ENCODE results near the gene TBL1X. TPM values are rescaled to one million over a fixed set of nuclear protein-coding genes. Genes with fewer than 3 reads are reported as not detected.

TBL1X gene
- total RNA-seq, 1 donor = 30.7 TPM

- no peak overlapping the region for H3K4me3 ChIP-seq (ENCODE audit: low read depth, low read length)
- no peak for TF ChIP-seq CTCF (IDR thresholded peaks at IDR 0.05; ENCODE audit: insufficient read depth, low read depth, low read length)
- DNase-seq (ENCODE audit: low read depth) = no peak
Observed at GRCh38 chrX:9681011-9681410, 216.2 kb downstream of the TBL1X start.

- peak; percentile 55 for DNase-seq (ENCODE audit: low read depth)
- no peak for TF ChIP-seq CTCF (IDR thresholded peaks at IDR 0.05; ENCODE audit: insufficient read depth, low read depth, low read length)
- H3K4me3 ChIP-seq (ENCODE audit: low read depth, low read length) = no peak overlapping the region
Observed at GRCh38 chrX:9681422-9681821, 216.6 kb downstream of the TBL1X start.

- TF ChIP-seq CTCF (IDR thresholded peaks at IDR 0.05; ENCODE audit: insufficient read depth, low read depth, low read length) = peak; percentile 44
- no peak overlapping the region for H3K4me3 ChIP-seq (ENCODE audit: low read depth, low read length)
- peak; percentile 56 for DNase-seq (ENCODE audit: low read depth)
Observed at GRCh38 chrX:9682456-9682855, 217.6 kb downstream of the TBL1X start.

GRCh38 chrX:9682861-9683260 lies 218.0 kb downstream of the TBL1X start:
- no peak overlapping the region for H3K4me3 ChIP-seq (ENCODE audit: low read depth, low read length)
- DNase-seq (ENCODE audit: low read depth) = no peak
- TF ChIP-seq CTCF (IDR thresholded peaks at IDR 0.05; ENCODE audit: insufficient read depth, low read depth, low read length) = no peak

GRCh38 chrX:9683350-9683749 lies 218.5 kb downstream of the TBL1X start:
- no peak for DNase-seq (ENCODE audit: low read depth)
- no peak overlapping the region for H3K4me3 ChIP-seq (ENCODE audit: low read depth, low read length)
- no peak for TF ChIP-seq CTCF (IDR thresholded peaks at IDR 0.05; ENCODE audit: insufficient read depth, low read depth, low read length)

- no peak for DNase-seq (ENCODE audit: low read depth)
- no peak for TF ChIP-seq CTCF (IDR thresholded peaks at IDR 0.05; ENCODE audit: insufficient read depth, low read depth, low read length)
- H3K4me3 ChIP-seq (ENCODE audit: low read depth, low read length) = no peak overlapping the region
Observed at GRCh38 chrX:9687899-9688298, 223.0 kb downstream of the TBL1X start.

- H3K4me3 ChIP-seq (ENCODE audit: low read depth, low read length) = no peak overlapping the region
- DNase-seq (ENCODE audit: low read depth) = no peak
- no peak for TF ChIP-seq CTCF (IDR thresholded peaks at IDR 0.05; ENCODE audit: insufficient read depth, low read depth, low read length)
Observed at GRCh38 chrX:9688833-9689232, 224.0 kb downstream of the TBL1X start.
